Body of pancreas (tissue), 4 donors: ENCODE results near the gene SNTB2. TPM values are rescaled to one million over a fixed set of nuclear protein-coding genes. Genes with fewer than 3 reads are reported as not detected.

Source experiments
- ATAC-seq: fragments of 150-250 bp; one replicate; pipeline ENCODE4 v1.9.1; 2016
- DNase-seq, 4 donors: peaks; one replicate each; pipeline ENCODE4 v3.0.0-alpha.2; 2019
- H3K27ac ChIP-seq, 4 donors: fragments of 200-600 bp; sonication (generic); 1 replicate in 3 of 4; 2 replicates in 1 of 4; pipeline versions ENCODE4 v1.5.1 to v1.6.1; 2016 to 2019; ENCODE audit warnings: mild to moderate bottlenecking in 1 of 4, mixed read lengths in 1 of 4, moderate library complexity in 1 of 4
- H3K27me3 ChIP-seq, 2 donors: fragments of 200-600 bp; sonication (generic); one replicate each; pipeline ENCODE4 v1.6.0; 2016; ENCODE audit warnings: mild to moderate bottlenecking in 1 of 2
- H3K36me3 ChIP-seq, 2 donors: fragments of 200-600 bp; sonication (generic); replicated peaks in 1 of 2; 2 replicates each; pipeline ENCODE4 v1.5.1; 2016; ENCODE audit warnings: low read depth in 2 of 2; ENCODE audit not compliant: insufficient read depth in 1 of 2
- H3K4me1 ChIP-seq: fragments of 200-600 bp; sonication (generic); one replicate; pipeline ENCODE4 v1.6.0; 2016
- H3K4me3 ChIP-seq, 2 donors: fragments of 200-600 bp; sonication (generic); 1 replicate in 1 of 2; 2 replicates in 1 of 2; pipeline ENCODE4 v1.5.1; 2016 to 2019
- H3K9me3 ChIP-seq, 3 donors: fragments of 200-600 bp; sonication (generic); 1 replicate in 2 of 3; 2 replicates in 1 of 3; pipeline ENCODE4 v1.5.1; 2016
- POLR2A ChIP-seq, 3 donors: fragments of 450-650 bp; IDR thresholded peaks; one replicate each; pipeline ENCODE4 v1.6.1; 2016; ENCODE audit warnings: antibody characterized with exemption in 3 of 3, mild to moderate bottlenecking in 2 of 3
- WGBS, 2 donors: methylation state at CpG; one replicate each; pipeline ENCODE4 v1.1.5; 2017; 5-methylcytosine and 5-hydroxymethylcytosine counted together
- intact Hi-C: fragments of 100-400 bp; cut with DNase I; formaldehyde crosslinking; loops from one replicate; pipeline ENCODE4 v1.15.1; 2023
- total RNA-seq, 2 donors: library from RNA; depleted of rRNA; stranded (reverse); fragments of >200 nt; gene quantifications; one replicate each; pipeline ENCODE4 v1.1.0, GENCODE V29; 2016
- TF ChIP-seq, protein P1 (sequence below), 7 experiments: fragments of 450-650 bp in 4 of 7; fragments of 200-600 bp in 3 of 7; sonication (generic) in 3 of 7; IDR thresholded peaks; one replicate each; pipeline ENCODE4 v1.5.1; 2016 to 2019; ENCODE audit warnings: antibody characterized with exemption in 7 of 7

The SNTB2 gene
- total RNA-seq, 2 donors from 2014 or later = 11.2 to 13.5 TPM

DNA sequence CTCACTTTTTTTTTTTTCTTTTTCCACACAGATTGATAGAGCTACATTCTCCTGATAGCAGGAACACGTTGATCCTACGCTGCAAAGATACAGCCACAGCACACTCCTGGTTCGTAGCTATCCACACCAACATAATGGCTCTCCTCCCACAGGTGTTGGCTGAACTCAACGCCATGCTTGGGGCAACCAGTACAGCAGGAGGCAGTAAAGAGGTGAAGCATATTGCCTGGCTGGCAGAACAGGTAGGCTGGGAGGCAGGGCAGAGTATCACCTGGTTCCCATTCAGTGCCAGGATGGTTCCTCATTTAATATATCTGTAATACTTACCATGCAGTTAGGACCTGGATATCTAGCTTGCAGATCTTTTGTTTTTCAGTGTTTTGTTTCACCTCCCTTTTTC is 73.1 kb downstream of the SNTB2 start:
- DNase-seq (peak in 1 of 4 donors; percentile 11), ATAC-seq (no peak)
- no peaks in the 10 kb centered on the region for H3K9me3 ChIP-seq
- no peak overlapping the region for H3K27ac ChIP-seq
- no peaks in the 10 kb centered on the region for H3K36me3 ChIP-seq
- H3K4me3 ChIP-seq = no peak overlapping the region
- intact Hi-C loops = no loop called here
- 44 to 52% methylated on average over 4 of the region's 4 CpGs for WGBS, 2 donors
- H3K4me1 ChIP-seq = peaks cover 4% of the 10 kb centered on the region
- no peak for TF ChIP-seq POLR2A (IDR thresholded peaks at IDR 0.05)
- TF ChIP-seq, protein P1, sequence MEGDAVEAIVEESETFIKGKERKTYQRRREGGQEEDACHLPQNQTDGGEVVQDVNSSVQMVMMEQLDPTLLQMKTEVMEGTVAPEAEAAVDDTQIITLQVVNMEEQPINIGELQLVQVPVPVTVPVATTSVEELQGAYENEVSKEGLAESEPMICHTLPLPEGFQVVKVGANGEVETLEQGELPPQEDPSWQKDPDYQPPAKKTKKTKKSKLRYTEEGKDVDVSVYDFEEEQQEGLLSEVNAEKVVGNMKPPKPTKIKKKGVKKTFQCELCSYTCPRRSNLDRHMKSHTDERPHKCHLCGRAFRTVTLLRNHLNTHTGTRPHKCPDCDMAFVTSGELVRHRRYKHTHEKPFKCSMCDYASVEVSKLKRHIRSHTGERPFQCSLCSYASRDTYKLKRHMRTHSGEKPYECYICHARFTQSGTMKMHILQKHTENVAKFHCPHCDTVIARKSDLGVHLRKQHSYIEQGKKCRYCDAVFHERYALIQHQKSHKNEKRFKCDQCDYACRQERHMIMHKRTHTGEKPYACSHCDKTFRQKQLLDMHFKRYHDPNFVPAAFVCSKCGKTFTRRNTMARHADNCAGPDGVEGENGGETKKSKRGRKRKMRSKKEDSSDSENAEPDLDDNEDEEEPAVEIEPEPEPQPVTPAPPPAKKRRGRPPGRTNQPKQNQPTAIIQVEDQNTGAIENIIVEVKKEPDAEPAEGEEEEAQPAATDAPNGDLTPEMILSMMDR (IDR thresholded peaks at IDR 0.05) = no peak
- H3K27me3 ChIP-seq = no peaks in the 10 kb centered on the region

DNA sequence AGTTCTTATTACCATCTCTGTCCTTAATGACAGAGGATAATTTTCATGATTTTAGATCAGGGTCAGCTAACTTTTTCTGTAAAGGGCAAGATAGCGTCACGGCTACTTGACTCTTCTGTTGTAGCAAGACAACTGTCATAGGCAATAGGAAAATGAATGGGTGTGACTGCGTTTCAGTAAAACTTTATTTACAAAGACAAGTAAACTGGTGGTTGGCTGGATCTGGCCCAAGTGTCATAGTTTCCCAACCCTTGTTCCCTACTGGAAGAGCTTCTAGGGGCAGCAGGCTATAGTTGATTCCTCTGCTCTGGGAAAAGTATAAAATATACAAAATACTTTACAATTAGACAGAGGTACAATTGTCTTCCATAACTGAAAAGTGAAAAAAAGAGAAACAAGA is 73.5 kb downstream of the SNTB2 start:
- H3K27ac ChIP-seq = no peak overlapping the region
- H3K4me3 ChIP-seq = no peak overlapping the region
- no peak for TF ChIP-seq POLR2A (IDR thresholded peaks at IDR 0.05)
- TF ChIP-seq, protein P1 (IDR thresholded peaks at IDR 0.05) = no peak
- no peaks in the 10 kb centered on the region for H3K9me3 ChIP-seq
- intact Hi-C loops = no loop called here
- peaks cover 4% of the 10 kb centered on the region for H3K4me1 ChIP-seq
- no peaks in the 10 kb centered on the region for H3K36me3 ChIP-seq
- WGBS, 2 donors = 88% methylated on average over 3 of the region's 3 CpGs
- no peaks in the 10 kb centered on the region for H3K27me3 ChIP-seq
- DNase-seq (no peak), ATAC-seq (no peak)

DNA sequence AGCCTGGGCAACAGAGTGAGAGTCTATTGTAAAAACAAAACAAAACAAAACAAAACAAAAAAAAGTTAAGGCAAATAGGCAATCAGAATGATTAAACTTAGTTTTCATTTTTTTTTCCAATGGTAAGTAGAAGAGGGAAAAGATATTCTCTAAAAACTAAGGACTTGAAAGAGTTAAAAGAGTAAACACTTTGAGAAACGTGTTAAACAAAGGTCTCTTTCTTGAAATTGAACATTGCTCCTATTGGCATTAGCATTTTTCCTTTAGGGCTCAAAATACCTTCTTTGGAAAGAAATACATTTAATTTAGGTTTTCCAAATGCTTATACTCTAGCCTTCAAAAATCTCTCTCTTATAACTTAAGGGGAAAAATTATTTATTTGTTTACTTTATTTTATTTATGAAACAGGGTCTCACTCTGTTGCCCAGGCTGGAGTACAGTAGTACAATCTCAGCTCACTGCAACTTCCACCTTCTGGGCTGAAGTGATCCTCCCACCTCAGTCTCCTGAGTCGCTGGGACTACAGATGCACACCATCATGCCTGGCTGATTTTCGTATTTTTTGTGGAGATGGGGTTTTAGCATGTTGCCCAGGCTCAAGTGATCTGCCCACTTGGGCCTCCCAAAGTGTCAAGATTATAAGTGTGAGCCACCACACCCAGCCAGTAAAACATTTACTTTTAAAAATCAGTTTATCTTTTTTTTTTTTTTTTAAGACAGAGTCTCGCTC is 79.5 kb downstream of the SNTB2 start:
- H3K4me3 ChIP-seq = no peak overlapping the region
- peaks cover 4% of the 10 kb centered on the region for H3K4me1 ChIP-seq
- DNase-seq (no peak), ATAC-seq (no peak)
- 51 to 70% methylated on average over 4 of the region's 4 CpGs for WGBS, 2 donors
- H3K9me3 ChIP-seq = no peaks in the 10 kb centered on the region
- H3K27ac ChIP-seq = no peak overlapping the region
- no peak for TF ChIP-seq POLR2A (IDR thresholded peaks at IDR 0.05)
- TF ChIP-seq, protein P1 (IDR thresholded peaks at IDR 0.05) = no peak
- H3K27me3 ChIP-seq = no peaks in the 10 kb centered on the region
- intact Hi-C loops = no loop called here
- H3K36me3 ChIP-seq = no peaks in the 10 kb centered on the region

DNA sequence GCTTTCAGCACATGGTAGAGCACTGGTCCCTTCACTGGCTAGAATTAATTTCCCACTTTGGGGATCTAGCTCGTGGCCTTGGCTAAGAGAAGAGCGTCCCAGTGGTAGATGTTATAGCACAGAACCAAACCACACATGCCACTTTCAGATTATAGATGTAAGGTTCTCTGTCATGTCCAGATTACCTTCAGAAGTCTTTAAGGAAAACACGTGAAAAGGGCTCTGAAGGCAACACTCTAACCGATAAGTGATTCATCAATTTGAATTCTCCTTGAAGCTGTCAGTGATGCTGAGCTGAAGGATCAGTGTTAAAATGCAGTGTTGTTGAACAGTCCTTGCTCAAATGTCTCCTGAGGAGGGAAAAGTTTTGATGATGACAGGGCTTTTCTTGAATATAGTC is 80.7 kb downstream of the SNTB2 start:
- H3K4me1 ChIP-seq = no peaks in the 10 kb centered on the region
- DNase-seq (no peak), ATAC-seq (no peak)
- H3K36me3 ChIP-seq = no peaks in the 10 kb centered on the region
- 75 to 82% methylated on average over 4 of the region's 4 CpGs for WGBS, 2 donors
- H3K27ac ChIP-seq = no peak overlapping the region
- intact Hi-C loops = no loop called here
- no peak overlapping the region for H3K4me3 ChIP-seq
- H3K27me3 ChIP-seq = no peaks in the 10 kb centered on the region
- TF ChIP-seq, protein P1 (IDR thresholded peaks at IDR 0.05) = no peak
- no peak for TF ChIP-seq POLR2A (IDR thresholded peaks at IDR 0.05)
- no peaks in the 10 kb centered on the region for H3K9me3 ChIP-seq

DNA sequence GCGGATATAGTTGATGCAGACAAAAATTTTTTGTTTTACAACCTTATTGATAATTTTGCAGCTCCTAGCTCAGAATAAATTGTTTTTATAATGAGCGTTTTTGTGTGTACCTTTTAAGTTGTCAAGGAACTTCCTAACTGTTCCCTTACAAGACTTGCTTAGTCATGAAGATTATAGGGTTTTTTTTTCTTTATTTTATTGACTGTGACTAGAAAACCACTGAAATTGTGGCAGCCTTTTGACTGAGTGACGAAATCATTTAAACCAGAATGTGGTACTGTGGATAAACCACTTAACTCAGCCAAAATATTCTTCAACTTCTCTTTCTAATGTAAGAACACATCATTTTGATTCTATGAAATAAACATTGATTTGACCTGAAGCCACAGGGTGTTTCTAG is 83.4 kb downstream of the SNTB2 start:
- no peaks in the 10 kb centered on the region for H3K4me1 ChIP-seq
- H3K27ac ChIP-seq = no peak overlapping the region
- WGBS, 2 donors = 79 to 82% methylated on average over 3 of the region's 3 CpGs
- H3K27me3 ChIP-seq = no peaks in the 10 kb centered on the region
- H3K36me3 ChIP-seq = no peaks in the 10 kb centered on the region
- ATAC-seq (no peak), DNase-seq (no peak)
- no peaks in the 10 kb centered on the region for H3K9me3 ChIP-seq
- TF ChIP-seq, protein P1 (IDR thresholded peaks at IDR 0.05) = no peak
- no peak for TF ChIP-seq POLR2A (IDR thresholded peaks at IDR 0.05)
- H3K4me3 ChIP-seq = no peak overlapping the region
- intact Hi-C loops = no loop called here
